ENCODE measurements around the gene KCTD16.

GRCh38 chr5:144395704-144396103 is 225.0 kb downstream of the KCTD16 start:
- no peak for TF ChIP-seq TARDBP (IDR thresholded peaks at IDR 0.05)
- TF ChIP-seq L3MBTL2 (conservative IDR thresholded peaks at IDR 0.05) = no peak
- TF ChIP-seq NFRKB (IDR thresholded peaks at IDR 0.05) = no peak
- no peak for TF ChIP-seq PKNOX1 (IDR thresholded peaks at IDR 0.05)
- TF ChIP-seq BHLHE40 (IDR thresholded peaks at IDR 0.05; ENCODE audit: borderline replicate concordance) = no peak
- TF ChIP-seq SP1 (IDR thresholded peaks at IDR 0.05) = no peak
- no peak for TF ChIP-seq FOXM1 (IDR thresholded peaks at IDR 0.05; ENCODE audit: borderline replicate concordance)
